ENCODE results near the gene GPX7.

GPX7 gene

DNA sequence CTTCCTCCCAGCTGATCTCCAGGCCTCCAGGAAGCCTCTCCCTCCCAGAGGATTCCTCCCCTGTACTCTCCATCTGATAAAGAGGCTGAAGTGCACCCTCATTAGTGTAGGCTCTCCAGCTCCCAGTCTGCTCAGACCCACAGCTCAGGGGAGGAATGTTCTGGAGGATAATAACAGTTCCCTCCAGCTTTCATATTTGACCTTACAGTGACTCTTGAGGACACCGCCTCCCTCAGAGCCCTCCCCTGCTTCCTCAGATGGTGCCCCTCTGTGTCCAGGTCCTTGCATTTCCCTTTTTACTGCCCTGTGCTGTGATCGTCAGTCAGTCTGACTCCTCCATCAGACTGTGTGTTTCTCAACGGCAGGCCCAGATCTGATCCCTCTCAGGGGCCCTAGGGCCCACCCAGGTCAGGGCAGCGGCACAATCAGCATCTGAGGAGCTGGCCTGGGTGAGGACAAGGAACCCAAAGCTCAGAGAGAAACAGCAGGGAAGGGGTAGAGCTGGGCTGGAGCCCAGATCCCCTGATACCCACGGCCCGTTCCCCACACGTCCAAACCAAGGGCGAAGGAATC, 29.7 kb downstream of the GPX7 start:
- DNase-seq = no peak

GRCh38 chr1:52632732-52633290, 30.6 kb downstream of the GPX7 start, which contains the start of gene SHISAL2A:
Gene SHISAL2A (plus strand): TSS chr1:52633168. CDS start chr1:52633494, 326 bp downstream.
- DNase-seq = no peak

DNA sequence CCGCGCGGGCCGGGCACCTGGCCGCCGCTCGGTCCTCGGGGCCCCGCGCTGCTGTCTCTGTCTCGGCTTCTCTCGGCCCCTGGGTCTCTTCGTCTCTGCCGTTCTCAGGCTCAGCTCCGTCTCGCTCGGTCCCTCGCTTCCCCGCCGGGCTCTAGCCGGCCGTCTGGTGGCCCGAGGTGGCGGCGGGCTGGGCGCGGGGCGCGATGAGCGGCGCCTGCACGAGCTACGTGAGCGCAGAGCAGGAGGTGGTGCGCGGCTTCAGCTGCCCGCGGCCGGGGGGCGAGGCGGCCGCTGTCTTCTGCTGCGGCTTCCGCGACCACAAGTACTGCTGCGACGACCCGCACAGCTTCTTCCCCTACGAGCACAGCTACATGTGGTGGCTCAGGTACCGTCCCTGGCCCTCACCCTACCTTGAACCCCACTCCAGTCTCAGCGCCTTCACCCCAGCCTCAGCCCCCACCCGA, 31.2 kb downstream of the GPX7 start:
- no peak for DNase-seq

GRCh38 chr1:52634111-52634510, 31.9 kb downstream of the GPX7 start:
- DNase-seq = no peak

- no peak for DNase-seq
These were observed 33.3 kb downstream of the GPX7 start for GRCh38 chr1:52635321-52636089.

DNA sequence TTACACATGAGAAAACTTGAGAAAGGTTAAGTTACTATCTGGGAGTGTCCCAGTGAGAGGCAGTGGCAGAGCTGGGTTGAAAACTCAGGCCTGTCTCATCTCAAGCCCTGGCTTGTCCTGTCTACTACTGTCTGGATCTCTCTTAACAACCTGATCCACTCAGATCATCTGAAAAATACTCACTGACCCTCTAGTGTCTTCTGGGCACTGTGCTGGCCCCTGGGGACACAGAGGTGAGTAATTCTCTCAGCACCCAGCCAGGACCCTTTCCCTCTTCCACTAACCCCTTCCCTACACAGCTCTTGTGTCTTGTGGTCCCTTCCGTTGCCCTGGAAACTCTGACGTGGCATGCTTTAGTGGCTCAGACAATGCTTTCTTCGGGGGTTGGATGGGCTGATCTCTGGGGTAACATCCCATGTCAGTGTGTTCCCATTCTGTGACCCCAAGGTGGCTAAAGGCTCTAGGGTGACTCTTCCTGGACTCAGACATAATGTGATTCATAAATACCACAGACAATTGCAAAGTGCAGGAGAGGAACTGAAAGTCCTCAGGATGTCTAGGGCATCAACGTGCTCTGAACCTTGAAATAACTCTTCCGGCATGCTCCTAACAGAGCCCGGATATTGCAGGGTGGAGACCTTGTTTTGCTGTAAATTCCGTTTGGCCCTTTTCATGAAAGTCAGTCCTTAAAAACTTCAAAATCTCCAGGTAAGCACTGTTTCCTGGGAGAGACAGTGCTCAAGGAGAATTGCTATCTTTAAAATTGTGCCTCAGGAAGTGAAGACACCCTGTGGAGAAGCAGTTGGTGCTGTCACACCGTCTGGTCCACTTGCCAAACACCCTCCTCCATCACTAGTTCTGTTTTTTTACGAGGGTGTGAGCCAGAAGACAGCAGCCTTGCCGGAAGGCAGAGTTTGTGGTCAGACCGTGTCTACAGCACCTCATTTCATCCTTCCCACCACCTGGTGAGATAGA, 34.8 kb downstream of the GPX7 start:
- DNase-seq = no peak

- no peak for DNase-seq
These were observed 35.8 kb downstream of the GPX7 start for GRCh38 chr1:52637946-52638345.

GRCh38 chr1:52640697-52641096, 38.5 kb downstream of the GPX7 start:
- no peak for DNase-seq

DNA sequence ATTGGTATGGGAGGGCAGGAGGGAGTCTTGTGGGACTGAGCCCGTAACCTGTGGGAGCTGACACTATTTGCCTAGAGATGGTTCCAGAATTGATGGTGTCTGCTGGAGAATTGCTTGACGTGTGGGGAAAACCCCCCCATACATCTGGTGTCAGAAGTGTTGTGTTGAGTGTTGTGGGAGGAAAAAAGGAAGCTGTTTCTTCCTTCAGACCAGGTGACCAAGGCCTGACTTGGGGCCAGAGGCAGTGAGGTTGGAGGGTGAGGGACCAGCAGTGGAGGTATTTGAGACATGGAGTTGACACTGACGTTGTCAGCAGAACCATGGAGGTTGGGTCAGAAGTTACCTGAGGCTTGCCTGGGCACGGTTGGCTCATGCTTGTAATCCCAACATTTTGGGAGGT, 39.1 kb downstream of the GPX7 start:
- DNase-seq = no peak

- DNase-seq = no peak
These were observed 43.1 kb downstream of the GPX7 start for GRCh38 chr1:52645261-52645660.

- DNase-seq = no peak
These were observed 49.7 kb downstream of the GPX7 start for GRCh38 chr1:52651904-52652303.

- no peak for DNase-seq
These were observed 51.2 kb downstream of the GPX7 start for GRCh38 chr1:52653207-52653849.

- DNase-seq = no peak
These were observed 51.9 kb downstream of the GPX7 start for GRCh38 chr1:52654063-52654462.

GRCh38 chr1:52657702-52658101, 55.5 kb downstream of the GPX7 start:
- no peak for DNase-seq
